ENCODE data around the gene BCL11A.

BCL11A gene

GRCh38 chr2:60485055-60485454, 68.4 kb downstream of the BCL11A start:
- DNase-seq (ENCODE audit: low read depth in 2 of 2): no peak

GRCh38 chr2:60484133-60484645, 69.3 kb downstream of the BCL11A start:
- no peak for DNase-seq (ENCODE audit: low read depth in 2 of 2)

- no peak for DNase-seq (ENCODE audit: low read depth in 2 of 2)
Observed at GRCh38 chr2:60483401-60483800, 70.1 kb downstream of the BCL11A start.

GRCh38 chr2:60482222-60482621, 71.2 kb downstream of the BCL11A start:
- DNase-seq (ENCODE audit: low read depth in 2 of 2): no peak

GRCh38 chr2:60481257-60481656, 72.2 kb downstream of the BCL11A start:
- no peak for DNase-seq (ENCODE audit: low read depth in 2 of 2)

DNA sequence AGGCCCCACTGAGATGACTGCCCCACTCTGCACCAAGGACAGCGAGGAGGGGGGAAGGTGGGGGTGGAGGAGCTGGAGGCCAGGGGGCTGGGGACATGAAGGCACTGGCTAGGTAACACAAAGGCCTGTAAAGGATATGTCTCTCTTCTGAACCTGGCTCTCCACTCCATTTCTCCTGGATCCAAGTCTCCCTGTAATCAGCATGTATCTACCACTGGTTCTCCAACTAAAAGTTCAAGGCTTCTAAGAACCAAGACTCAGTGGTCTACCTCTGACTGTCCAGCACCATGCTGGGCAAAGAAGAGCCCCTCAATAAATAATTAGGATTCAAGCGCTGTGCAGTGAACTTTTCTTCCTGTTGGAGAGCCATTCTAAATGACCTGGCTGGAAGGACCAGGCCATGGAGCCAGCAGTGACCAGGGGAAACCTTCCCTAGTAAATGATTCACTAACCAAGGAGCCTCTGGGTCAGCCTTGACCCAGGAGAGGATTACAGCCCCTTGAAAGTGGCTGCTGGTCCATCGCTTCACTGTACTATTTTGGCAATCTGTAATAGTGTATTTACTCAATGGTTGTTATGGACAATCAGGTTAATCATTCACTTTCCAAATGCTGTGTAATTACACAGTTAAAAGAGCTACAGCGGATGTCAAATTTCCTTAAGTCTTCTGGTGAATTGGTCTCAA, 73.2 kb downstream of the BCL11A start:
- DNase-seq (ENCODE audit: low read depth in 2 of 2): no peak

DNA sequence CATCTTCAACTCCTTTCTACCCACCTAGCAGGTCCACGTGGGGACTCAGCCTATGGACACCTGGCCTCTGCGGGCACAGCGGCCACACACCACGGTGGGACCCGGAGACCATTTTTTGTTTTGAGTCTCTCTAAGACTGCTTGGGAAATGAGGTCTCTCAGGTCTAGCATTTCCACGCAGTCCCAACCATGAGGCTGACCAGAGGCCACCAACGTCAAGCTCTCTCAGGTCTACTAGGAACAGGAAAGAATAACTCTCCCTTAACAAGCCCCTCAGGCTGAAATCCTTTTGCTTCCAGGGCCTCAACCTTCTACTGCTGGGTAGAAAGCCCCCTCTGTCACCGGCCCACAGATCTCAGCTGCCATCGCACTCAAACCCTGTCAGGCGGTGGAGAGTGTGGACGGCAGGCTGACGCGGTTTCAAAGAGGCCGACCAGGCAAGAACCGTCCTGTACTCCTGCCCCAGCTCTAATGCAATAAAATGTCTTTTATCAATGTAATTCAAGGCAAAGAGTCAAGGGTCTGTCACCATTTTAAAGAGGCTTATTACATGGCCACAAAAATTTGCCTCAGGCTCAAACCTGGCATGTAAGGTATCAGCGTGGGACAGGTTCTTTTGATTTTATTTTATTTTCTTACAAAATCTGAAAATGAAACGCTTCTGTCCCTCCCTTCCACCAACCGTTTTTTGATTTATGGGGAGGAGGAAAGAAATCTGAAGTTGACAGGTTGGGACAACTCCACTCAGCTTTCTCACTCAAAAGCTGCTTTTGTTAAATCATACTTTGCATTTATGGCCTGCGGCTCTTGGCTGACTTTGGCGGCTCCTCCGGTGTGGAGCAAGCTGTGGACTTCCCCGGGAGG, 74.0 kb downstream of the BCL11A start:
- DNase-seq (ENCODE audit: low read depth in 2 of 2): no peak

DNA sequence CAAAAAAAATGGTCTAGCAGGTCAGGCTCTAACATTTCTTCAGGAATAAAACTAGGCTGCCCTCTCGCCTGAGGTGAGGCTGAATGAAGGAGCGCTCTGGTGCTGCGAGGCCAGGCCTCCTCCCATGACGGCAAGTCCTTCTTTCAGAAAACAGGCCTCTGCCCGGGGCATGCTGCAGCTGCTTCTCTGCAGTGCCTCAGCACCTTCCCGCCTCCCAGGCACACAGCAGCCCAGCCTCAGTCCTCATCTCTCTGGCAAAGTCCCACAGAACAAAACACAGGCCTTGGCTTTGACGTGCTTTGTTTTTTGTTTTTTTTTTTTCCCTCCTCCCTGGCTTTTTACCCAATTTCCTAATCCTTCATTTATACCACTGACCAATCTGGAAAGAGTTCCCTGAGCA, 74.8 kb downstream of the BCL11A start:
- DNase-seq (ENCODE audit: low read depth in 2 of 2): no peak

DNA sequence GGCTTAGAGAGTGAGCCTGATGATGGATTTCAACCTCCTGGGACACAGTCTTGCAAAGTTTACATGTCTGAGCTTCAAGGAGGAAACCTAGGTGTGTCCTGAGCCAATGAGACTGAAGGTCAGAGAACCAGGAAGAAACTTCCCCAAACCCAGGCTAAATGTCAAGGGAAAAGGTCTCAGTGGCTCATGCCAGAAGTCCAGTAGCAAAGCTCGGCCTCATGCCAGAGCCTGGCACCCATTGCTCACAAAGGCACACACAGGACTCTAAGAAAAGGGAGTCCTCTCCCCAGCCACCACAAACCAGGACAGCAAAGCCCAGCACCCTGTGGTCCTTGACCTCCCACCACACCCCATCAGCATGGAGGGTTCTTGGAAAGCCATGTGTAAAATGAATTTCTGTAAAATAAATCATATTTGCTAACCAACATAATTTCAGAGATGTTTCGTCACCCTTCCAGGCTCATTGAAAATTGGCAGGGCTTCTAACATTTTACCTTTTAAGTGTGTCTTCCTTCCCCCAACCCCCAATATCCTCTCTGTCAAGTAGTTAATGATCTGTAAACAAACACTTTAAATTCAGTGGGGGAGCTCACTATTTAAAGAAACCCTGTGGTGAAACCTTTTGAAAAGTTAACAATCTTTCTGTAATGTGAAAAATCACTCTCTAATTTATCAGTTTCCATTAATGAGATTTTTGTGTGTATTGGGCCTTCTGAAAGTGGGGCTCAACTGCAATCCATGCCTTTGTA, 77.1 kb downstream of the BCL11A start:
- no peak for DNase-seq (ENCODE audit: low read depth in 2 of 2)

- DNase-seq (ENCODE audit: low read depth in 2 of 2): no peak
Observed at GRCh38 chr2:60475123-60475830, 78.2 kb downstream of the BCL11A start.

- no peak for DNase-seq (ENCODE audit: low read depth in 2 of 2)
Observed at GRCh38 chr2:60474301-60474700, 79.2 kb downstream of the BCL11A start.

GRCh38 chr2:60473546-60473945, 79.9 kb downstream of the BCL11A start:
- DNase-seq (ENCODE audit: low read depth in 2 of 2): no peak

DNA sequence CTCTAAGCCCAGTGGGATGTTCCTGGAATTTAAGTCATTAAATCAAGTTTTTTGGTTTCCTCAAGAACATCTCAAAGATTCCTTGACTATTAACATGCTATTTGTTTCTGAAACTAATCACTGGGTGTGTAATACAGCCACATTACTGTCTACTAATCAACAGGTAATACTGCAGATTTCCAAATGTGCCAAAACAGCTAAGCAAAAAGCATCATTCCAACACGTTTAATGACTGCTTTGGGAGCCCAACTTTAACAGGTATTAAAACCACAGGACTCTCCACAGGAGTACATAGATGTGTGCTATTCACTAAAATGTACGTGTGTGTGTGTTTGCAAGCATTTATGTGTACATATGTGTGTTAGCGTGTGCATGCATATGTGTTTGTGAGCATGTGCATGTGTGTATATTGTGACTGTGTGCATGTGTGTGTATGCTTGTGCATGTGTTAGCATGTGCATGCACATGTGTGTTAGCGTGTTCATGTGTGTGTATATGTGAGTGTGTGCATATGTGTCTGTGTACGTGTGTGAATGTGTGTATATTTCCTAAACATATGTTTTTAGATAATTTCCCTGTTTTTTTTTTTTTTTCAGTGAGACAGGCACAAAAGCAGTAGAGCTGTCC, 80.7 kb downstream of the BCL11A start:
- DNase-seq (ENCODE audit: low read depth in 2 of 2): no peak

DNA sequence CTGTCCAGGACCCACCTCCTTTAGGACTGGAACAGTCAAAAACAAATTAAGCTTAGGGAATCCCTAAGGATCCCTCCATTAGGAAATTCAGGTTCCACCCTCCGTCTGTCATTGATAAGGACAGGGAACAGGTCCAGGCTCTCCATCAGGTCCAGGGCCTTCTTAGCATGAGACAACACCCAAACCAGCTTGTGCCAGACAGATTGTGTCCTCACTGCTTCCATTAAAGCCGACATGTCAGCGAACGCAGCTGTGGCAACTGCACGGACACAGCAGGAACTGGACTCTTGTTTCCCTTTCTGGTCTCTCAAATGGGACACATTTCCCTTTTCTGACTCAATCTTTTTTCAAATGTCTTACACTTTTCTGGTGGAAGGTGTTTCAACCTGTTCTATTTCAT, 81.4 kb downstream of the BCL11A start:
- no peak for DNase-seq (ENCODE audit: low read depth in 2 of 2)

DNA sequence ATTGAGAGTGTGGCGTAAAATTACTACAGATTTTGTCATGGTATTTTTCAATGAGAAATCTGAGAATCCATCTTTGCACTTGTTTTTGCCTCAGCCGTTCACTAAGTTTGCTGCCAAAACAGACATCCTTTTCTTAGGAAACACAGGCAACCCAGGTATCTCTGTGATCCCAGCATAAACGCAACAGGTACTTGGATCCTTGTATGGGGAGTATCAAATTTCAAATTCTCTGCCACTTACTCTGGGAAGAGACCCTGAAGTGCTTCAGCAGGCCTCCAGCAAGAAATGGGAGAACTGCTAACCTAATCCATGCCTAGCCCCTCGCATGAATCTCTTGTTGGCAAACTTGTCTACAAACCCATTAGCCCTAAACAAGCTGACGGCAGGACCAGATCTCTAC, 83.1 kb downstream of the BCL11A start:
- no peak for DNase-seq (ENCODE audit: low read depth in 2 of 2)

DNA sequence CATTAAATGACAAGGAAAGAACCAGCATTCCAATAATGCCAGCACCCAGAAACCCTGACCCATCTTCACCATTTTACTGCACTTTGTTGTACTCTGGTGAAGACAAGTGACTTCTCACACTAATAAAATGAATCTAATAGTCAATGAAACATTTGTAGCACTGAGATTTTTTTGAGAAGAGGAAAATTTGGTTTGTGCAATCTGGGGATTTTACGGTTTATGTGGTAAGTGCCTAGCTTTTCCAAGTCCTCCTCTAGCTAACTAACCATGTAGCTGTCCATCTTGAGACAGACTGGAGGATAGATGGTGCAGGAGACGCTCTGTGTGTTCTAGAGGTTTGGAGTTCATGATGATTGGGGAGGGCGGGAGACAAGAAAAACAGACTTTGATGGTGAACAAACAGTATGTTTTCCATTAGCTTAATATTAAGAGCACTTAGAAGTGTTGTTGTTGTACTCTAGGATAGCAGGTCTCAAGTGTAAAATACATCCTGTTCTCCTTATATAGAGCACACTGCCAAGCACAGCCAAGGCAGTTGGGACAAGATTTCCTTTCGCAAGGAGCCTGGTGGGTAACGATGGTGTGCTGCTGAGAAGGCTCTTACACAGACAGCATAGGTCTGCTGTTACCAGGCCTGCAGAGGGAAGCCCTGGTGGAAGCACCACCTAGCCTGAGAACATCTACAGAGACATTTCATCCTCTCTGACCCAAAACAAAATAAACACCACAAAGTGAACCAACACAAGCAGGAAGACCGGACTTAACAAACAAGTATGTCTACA, 83.7 kb downstream of the BCL11A start:
- no peak for DNase-seq (ENCODE audit: low read depth in 2 of 2)

GRCh38 chr2:60468382-60469085, 84.9 kb downstream of the BCL11A start:
- no peak for DNase-seq (ENCODE audit: low read depth in 2 of 2)

DNA sequence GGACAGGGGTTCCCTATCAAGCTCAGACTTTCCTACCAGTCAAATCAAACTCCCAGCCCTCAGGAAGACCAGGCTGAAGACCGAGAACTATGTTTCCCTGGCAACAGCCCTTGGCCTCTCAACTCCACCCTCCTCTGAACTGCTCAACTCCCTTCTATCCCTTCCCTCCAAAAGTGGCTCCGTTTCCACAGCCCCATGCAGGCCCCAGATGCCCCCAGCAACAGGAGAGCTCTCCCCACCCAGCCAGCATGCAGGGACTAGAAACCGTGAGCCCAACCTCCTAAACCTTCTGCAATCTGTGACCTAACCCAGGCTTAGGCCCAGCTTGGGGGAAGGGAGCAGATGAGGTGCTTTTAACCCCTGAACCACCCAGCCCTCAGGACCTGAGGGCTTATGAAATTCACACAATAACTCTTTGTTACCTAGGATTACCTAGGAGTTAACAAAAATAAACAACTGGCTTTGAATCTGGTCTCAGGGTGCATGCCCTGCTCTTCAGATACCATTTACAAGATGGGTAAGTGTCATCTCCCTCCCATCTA, 87.2 kb downstream of the BCL11A start:
- no peak for DNase-seq (ENCODE audit: low read depth in 2 of 2)

GRCh38 chr2:60465736-60466135, 87.7 kb downstream of the BCL11A start:
- no peak for DNase-seq (ENCODE audit: low read depth in 2 of 2)

GRCh38 chr2:60463249-60463648, 90.2 kb downstream of the BCL11A start:
- no peak for DNase-seq (ENCODE audit: low read depth in 2 of 2)
